Brain microvascular endothelial cell (primary cell): ENCODE results near the gene AKAP17A.

ENCODE experiments used
- DNase-seq: peaks from one replicate; pipeline ENCODE4 v3.0.0-alpha.2; 2020
- H3K27ac ChIP-seq: fragments of 250-450 bp; sonication (Bioruptor Pico); 2 replicates; pipeline ENCODE4 v1.5.1; 2020; ENCODE audit warnings: mild to moderate bottlenecking, moderate library complexity
- H3K27me3 ChIP-seq: fragments of 250-450 bp; sonication (Bioruptor Pico); replicated peaks from 2 replicates; pipeline ENCODE4 v1.5.1; 2020; ENCODE audit warnings: mild to moderate bottlenecking
- H3K36me3 ChIP-seq: fragments of 250-450 bp; sonication (Bioruptor Pico); replicated peaks from 2 replicates; pipeline ENCODE4 v1.5.1; 2020; ENCODE audit warnings: mild to moderate bottlenecking
- H3K4me3 ChIP-seq: 2 replicates; pipeline ENCODE4 v1.5.1; 2011; ENCODE audit warnings: low read depth, mild to moderate bottlenecking, control low read depth, low read length, moderate library complexity
- in situ Hi-C: cut with HindIII; loops from 2 replicates; pipeline ENCODE4 v1.10.0; 2017; ENCODE audit warnings: low sequenced_read_pairs, low pct_ligation_motif_present
- TF ChIP-seq, protein P1 (sequence below): IDR thresholded peaks from 2 replicates; pipeline ENCODE4 v1.5.1; 2011; ENCODE audit warnings: low read depth, mild to moderate bottlenecking, moderate library complexity, low read length, control low read depth, inconsistent platforms; ENCODE audit errors: missing control alignments

The AKAP17A gene

GRCh38 chrX:1592470-1593142, 1.2 kb downstream of the AKAP17A start:
- TF ChIP-seq, protein P1, sequence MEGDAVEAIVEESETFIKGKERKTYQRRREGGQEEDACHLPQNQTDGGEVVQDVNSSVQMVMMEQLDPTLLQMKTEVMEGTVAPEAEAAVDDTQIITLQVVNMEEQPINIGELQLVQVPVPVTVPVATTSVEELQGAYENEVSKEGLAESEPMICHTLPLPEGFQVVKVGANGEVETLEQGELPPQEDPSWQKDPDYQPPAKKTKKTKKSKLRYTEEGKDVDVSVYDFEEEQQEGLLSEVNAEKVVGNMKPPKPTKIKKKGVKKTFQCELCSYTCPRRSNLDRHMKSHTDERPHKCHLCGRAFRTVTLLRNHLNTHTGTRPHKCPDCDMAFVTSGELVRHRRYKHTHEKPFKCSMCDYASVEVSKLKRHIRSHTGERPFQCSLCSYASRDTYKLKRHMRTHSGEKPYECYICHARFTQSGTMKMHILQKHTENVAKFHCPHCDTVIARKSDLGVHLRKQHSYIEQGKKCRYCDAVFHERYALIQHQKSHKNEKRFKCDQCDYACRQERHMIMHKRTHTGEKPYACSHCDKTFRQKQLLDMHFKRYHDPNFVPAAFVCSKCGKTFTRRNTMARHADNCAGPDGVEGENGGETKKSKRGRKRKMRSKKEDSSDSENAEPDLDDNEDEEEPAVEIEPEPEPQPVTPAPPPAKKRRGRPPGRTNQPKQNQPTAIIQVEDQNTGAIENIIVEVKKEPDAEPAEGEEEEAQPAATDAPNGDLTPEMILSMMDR = no peak
- Histone ChIP-seq H3K27ac (peak overlapping the region; percentile 86), H3K27me3 (no peaks in the 10 kb centered on the region), H3K4me3 (peak overlapping the region; percentile 92), H3K36me3 (peaks cover 32% of the 10 kb centered on the region)
- peak; percentile 11 for DNase-seq
- in situ Hi-C loops = no loop called here

DNA sequence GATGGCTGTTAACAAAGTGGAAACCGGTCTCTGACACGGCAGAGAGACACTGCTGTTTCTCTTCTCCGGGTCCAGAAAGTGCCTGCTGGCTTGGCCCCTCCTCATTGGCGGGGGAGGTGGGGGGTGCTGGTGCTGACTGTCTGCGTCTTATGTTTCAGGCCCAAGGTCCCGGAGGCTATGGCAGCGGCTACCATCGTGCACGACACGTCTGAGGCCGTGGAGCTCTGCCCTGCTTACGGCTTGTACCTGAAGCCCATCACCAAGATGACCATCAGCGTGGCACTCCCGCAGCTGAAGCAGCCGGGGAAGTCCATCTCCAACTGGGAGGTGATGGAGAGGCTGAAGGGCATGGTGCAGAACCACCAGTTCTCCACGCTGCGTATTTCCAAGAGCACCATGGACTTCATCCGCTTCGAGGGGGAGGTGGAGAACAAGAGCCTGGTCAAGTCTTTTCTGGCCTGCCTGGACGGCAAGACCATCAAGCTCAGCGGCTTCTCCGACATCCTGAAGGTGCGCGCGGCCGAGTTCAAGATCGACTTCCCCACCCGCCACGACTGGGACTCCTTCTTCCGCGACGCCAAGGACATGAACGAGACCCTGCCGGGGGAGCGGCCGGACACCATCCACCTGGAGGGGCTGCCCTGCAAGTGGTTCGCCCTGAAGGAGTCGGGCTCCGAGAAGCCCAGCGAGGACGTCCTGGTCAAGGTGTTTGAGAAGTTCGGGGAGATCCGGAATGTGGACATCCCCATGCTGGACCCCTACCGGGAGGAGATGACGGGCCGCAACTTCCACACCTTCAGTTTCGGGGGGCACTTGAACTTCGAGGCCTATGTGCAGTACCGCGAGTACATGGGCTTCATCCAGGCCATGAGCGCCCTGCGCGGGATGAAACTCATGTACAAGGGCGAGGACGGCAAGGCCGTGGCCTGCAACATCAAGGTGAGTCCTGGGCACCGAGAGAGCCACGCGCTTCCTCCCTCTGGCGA, 2.2 kb downstream of the AKAP17A start:
- H3K27ac ChIP-seq = no peak overlapping the region
- DNase-seq = no peak
- in situ Hi-C loops = no loop called here
- H3K27me3 ChIP-seq = no peaks in the 10 kb centered on the region
- peak overlapping the region; percentile 92 for H3K4me3 ChIP-seq
- peaks cover 36% of the 10 kb centered on the region for H3K36me3 ChIP-seq
- TF ChIP-seq, protein P1 = no peak

- TF ChIP-seq, protein P1 = no peak
- no peak overlapping the region for H3K27ac ChIP-seq
- no peak overlapping the region for H3K4me3 ChIP-seq
- in situ Hi-C loops = no loop called here
- peaks cover 57% of the 10 kb centered on the region for H3K36me3 ChIP-seq
- DNase-seq = no peak
- no peaks in the 10 kb centered on the region for H3K27me3 ChIP-seq
These were observed 4.3 kb downstream of the AKAP17A start for GRCh38 chrX:1595711-1596060.

DNA sequence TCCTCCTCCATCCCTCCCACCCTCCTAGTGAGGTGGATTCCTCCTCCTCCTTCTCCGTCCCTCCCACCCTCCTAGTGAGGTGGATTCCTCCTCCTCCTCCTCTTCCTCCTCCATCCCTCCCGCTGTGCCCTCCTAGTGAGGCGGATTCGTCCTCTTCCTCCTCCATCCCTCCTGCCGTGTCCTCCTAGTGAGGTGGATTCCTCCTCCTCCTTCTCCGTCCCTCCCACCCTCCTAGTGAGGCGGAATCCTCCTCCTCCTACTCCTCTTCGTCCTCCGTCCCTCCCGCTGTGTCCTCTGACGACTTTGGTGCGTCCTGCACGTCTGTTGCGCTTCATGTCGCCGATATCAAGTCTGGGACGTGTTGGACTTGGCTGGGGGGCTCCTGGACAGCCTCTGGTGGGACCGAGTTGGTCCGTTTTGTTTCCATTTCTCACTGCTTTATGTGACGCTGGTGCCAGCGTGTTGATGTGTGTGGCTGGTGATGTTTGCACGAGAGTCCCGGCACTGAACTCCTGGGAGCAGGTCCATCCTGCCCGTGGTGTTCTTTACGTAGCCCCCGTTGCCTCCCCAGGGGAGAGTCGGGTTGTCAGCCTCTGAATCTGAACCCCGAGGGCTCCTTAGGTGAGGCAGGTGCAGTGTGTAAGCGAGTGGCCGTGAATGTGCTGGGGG, 5.4 kb downstream of the AKAP17A start:
- TF ChIP-seq, protein P1 = no peak
- in situ Hi-C loops = no loop called here
- Histone ChIP-seq H3K27me3 (no peaks in the 10 kb centered on the region), H3K36me3 (peaks cover 68% of the 10 kb centered on the region), H3K27ac (no peak overlapping the region), H3K4me3 (no peak overlapping the region)
- DNase-seq = no peak

- TF ChIP-seq, protein P1 = no peak
- DNase-seq = no peak
- Histone ChIP-seq H3K27ac (no peak overlapping the region), H3K27me3 (no peaks in the 10 kb centered on the region), H3K4me3 (no peak overlapping the region), H3K36me3 (peaks cover 75% of the 10 kb centered on the region)
- in situ Hi-C loops = no loop called here
These were observed 6.1 kb downstream of the AKAP17A start for GRCh38 chrX:1597345-1598020.
